ENCODE measurements around the gene KCNK6.
"Not testable (repeated sequence)": the region's sequence is repeated elsewhere in the genome, so short reads cannot be mapped to it uniquely, and the experiment has no call there.

KCNK6 gene

DNA sequence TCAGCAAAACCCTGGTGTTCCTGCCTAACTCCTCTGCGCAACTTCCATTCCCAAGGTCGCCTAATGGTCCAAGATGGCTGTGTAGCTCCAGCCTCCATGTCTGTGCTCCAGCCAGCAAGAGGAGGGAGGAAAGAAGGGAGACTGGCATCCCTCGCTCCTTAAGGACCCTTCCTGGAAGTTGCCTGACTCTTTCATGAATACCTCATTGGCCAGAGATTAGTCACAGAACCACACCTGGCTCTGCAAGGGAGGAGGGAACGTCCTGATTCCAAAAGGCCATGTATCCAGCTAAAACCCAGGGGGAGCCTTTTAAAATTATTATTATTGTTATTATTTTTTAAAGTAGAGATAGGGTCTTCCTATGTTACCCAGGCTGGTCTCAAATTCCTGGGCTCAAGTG is 4.8 kb downstream of the KCNK6 start:
- no peak for DNase-seq

GRCh38 chr19:38326591-38326990 is 6.9 kb downstream of the KCNK6 start:
- DNase-seq: no peak

GRCh38 chr19:38329651-38330050 is 10.0 kb downstream of the KCNK6 start:
- no peak for DNase-seq

- no peak for DNase-seq
Observed at GRCh38 chr19:38331728-38332127, 12.1 kb downstream of the KCNK6 start.

- DNase-seq: no peak
Observed at GRCh38 chr19:38333245-38333644, 13.6 kb downstream of the KCNK6 start.

- peak; percentile 94 for DNase-seq
Observed at GRCh38 chr19:38335949-38336637, 16.4 kb downstream of the KCNK6 start.

GRCh38 chr19:38336638-38337359 is 17.2 kb downstream of the KCNK6 start:
- peak; percentile 88 to 89 for DNase-seq

- DNase-seq: no peak
Observed at GRCh38 chr19:38337360-38337653, 17.7 kb downstream of the KCNK6 start.

- not testable (repeated sequence) for DNase-seq
Observed at GRCh38 chr19:38339011-38339410, 19.4 kb downstream of the KCNK6 start.

DNA sequence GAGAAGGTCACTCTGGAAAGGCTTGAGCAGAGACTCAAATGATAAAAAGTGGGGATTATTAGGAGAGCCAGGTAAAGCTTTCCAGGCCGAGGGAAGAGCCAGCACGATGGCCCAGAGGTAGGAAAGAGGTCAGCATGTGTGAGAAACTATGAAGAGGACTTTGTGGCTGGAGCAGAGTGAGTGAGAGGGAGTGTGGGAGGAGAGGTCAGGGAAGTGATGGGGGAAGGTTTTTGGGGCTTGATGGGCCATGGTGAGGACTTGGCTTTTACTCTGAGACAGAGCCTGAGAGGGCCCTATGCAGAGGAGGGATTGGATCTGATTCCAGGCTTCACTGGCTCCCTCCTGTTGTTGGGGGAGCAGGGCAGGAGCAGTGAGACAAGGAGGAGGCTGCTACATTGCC is 21.3 kb downstream of the KCNK6 start:
- DNase-seq: no peak

DNA sequence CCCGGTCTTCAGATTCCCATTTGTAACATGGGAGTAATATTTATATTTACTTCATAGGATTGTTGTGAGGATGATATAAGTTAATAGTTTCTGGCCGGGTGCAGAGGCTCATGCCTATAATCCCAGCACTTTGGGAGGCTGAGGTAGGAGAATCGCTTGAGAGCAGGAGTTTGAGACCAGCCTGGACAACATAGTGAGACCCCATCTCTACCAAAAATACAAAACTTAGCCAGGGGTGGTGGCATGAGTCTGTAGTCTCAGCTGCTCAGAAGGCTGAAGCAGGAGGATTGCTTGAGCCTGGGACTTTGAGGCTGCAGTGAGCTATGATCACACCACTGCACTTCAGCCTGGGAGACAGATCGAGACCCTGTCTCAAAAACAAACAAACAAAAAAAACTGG is 27.2 kb downstream of the KCNK6 start:
- DNase-seq: no peak

- no peak for DNase-seq
Observed at GRCh38 chr19:38350883-38351282, 31.2 kb downstream of the KCNK6 start.

GRCh38 chr19:38351865-38352395 is 32.3 kb downstream of the KCNK6 start:
- DNase-seq: no peak

- DNase-seq: no peak
Observed at GRCh38 chr19:38352611-38353010, 33.0 kb downstream of the KCNK6 start.

DNA sequence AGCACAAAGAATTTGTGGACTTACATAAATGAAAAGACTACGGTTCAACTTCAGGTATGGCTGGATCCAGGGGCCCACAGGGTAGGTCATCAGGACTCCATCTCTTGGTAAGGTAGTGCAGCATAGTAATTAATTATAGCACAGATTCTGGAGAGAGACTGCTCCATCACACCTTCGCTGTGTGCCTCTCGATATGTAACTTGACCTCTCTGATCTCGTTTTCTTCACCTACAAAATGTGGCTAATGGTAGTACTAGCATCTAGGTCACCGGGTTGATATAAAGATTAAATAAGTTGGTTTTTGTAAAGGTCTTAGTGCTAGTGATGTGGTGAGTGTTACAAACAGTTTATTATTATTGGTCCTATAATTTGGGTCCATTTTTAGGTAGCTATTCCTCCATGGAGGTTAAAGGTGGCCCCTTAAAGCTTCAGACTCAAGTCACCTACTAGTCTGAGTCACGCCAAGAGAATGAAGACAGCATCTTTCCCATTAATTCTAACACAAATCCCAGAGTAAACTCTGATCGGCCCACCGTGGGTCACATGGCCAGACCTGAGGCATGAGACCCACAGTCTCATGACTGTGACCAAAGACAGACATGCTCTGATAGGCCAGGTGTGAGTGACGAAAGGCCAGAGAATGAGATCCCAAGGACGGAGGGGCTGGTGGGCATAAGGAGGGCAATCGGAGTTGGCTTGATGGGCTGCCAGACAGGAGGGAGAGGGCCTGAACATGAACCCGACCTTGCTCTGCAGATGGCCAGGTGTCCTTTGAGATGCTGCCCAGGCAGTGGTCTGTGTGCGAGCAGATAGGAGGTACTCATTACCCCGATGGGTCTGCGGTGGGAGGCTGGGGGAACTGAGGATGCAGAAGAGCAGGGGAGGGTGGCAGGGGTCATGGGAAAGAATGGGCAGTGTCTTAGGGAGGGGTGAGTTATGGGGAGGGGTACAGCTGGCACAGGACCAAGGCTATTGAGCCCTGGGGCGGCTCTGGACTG is 36.4 kb downstream of the KCNK6 start:
- DNase-seq: no peak

- DNase-seq: no peak
Observed at GRCh38 chr19:38358071-38358470, 38.4 kb downstream of the KCNK6 start.

- DNase-seq: no peak
Observed at GRCh38 chr19:38359242-38360021, 39.8 kb downstream of the KCNK6 start.

GRCh38 chr19:38360351-38360750 is 40.7 kb downstream of the KCNK6 start:
- no peak for DNase-seq

- DNase-seq: no peak
Observed at GRCh38 chr19:38360839-38361631, 41.4 kb downstream of the KCNK6 start.

- DNase-seq: peak; percentile 91
Observed at GRCh38 chr19:38361633-38362075, 42.0 kb downstream of the KCNK6 start.

Measured in NCI-H1930 (cell line).